Medulla oblongata (tissue), 1 donor: Measurements from ENCODE around the gene MPL.
A peak's percentile ranks its signal among the peaks of the same experiment; 100 is the strongest.
"Not testable (repeated sequence)": the region's sequence is repeated elsewhere in the genome, so short reads cannot be mapped to it uniquely, and the experiment has no call there.

Experiments
- DNase-seq: peaks from one replicate; pipeline ENCODE4 v3.0.0-alpha.2; 2015; ENCODE audit errors: extremely low spot score

The MPL gene

GRCh38 chr1:43354936-43355335, 17.3 kb downstream of the MPL start:
- no peak for DNase-seq

GRCh38 chr1:43357251-43357650, 19.6 kb downstream of the MPL start:
- no peak for DNase-seq

GRCh38 chr1:43358121-43358745, 20.6 kb downstream of the MPL start:
- DNase-seq, result peak; percentile 58

GRCh38 chr1:43358746-43359693, 21.4 kb downstream of the MPL start, which contains the start of gene CDC20:
CDC20 (plus strand) TSS chr1:43358981; CDS start chr1:43359216, 235 bp downstream.
- DNase-seq, result peak; percentile 98

- no peak for DNase-seq
Measured at GRCh38 chr1:43359696-43360095, 22.1 kb downstream of the MPL start.

DNA sequence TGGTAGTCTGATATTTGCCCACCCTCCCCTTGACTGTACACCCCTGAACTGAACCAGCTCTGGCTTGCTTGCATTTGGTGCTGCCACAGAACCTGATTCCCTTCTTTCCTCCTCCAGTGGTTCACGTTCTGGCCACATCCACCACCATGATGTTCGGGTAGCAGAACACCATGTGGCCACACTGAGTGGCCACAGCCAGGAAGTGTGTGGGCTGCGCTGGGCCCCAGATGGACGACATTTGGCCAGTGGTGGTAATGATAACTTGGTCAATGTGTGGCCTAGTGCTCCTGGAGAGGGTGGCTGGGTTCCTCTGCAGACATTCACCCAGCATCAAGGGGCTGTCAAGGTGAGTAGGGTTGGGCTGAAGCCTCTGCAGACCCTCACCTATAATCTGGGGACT, 23.0 kb downstream of the MPL start:
- DNase-seq, result no peak

GRCh38 chr1:43363283-43363934, 25.8 kb downstream of the MPL start:
- DNase-seq, result no peak

GRCh38 chr1:43363935-43364525, 26.4 kb downstream of the MPL start:
- DNase-seq, result no peak

GRCh38 chr1:43365678-43366077, 28.1 kb downstream of the MPL start:
- no peak for DNase-seq

DNA sequence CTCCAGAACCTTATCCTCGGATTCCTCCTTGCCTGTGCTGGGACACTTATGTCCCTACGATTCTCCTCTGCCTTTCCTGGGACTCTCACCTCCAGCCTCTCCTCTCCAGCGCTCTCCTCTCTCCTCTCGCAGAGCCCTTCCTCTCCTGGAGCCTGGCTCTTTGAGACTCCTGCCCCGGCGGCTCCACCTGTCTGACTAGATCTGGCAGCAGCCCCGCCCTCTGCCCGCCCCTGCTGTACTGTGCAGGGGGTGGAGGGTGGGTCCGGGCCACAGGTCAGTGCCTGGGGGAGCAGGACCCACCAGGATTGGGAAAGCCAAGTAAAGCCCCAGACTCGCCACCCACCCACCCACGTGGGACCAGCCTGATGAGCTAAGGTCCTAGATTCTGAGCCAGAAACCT, 28.6 kb downstream of the MPL start:
- no peak for DNase-seq

- no peak for DNase-seq
Measured at GRCh38 chr1:43366601-43367025, 29.0 kb downstream of the MPL start.

DNA sequence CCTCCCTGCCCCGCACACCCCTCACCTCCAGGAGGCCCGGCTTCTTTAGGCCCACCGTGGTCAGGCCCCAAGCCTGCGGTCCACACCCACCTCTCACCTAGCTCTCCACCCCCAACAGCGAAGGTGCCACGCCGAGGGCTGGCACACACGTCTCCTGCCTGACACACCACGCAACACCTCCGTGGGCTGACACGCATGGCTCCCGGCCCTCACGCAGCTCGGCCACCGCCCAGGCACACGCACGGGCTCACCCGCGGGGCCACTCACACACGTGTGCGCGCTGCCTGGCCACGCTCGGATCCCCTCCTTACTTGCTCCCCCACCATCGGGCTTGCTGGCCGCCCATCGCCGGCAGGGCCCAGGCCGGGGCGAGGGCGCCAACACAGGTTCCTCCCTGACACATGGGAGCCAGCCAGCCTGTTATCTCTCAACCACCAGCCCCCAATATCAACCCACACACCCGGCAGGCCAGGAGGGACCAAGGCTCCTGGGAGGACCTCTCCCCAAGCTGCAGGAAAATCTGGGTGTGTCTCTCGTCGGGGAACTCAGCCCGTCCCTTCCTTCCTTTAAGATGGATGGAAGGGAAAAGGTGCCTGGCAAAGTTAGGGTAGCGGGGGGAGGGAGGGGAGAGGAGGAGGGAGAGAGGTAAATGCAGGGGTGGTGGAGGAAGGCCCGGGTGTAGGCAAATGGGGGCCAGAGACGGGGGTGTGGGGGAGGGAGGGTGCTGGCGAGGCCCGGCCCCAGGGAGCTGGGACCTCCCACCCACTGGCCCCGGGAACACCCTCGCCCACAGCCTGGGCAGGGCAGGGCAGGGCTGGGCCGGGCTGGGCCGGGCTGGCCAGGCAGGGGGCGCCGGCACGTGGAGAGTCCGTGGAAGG, 29.6 kb downstream of the MPL start:
- DNase-seq, result peak; percentile 29

DNA sequence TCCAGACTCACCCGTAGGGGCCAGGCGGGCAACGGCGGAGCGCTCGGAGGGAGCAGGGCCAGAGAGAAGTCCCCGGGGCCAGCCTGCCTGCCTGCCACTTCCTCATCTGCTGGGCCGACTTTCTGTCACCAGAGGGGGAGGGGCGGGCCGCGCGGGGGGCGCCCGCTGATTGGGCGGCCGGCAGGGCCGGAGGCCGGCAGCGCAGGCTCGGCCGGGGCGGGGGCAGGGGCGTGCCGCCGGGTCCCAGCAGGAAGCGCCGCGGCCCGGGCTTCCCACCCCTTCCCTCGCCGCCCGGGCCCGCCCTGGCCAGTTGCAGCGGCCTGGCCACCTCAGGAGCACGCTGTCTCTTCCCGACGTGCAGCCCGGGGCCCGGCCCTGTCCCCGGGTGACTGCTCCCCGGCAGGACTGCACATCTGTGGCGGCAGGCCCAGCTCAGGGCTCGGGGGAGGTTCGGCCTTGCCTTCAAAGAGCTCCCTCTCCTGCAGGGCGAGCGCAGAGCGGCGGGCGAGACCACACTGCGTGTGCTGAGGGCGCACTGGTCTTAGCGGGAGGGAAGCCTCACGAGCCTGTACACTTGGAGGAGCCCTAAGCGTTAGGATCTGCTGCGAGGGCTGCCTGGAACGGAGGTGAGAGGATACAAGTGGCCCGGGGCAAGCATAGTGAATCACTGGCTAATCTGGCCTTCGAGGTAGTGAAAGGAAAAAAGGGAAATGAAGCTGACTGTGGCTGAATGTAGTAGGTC, 30.5 kb downstream of the MPL start, which contains the start of gene ELOVL1:
ELOVL1 (minus strand) TSS at position 108 of the 742 bp plus-strand sequence. CDS start 2,402 bp downstream, outside the sequence.
- DNase-seq, result peak; percentile 92

DNA sequence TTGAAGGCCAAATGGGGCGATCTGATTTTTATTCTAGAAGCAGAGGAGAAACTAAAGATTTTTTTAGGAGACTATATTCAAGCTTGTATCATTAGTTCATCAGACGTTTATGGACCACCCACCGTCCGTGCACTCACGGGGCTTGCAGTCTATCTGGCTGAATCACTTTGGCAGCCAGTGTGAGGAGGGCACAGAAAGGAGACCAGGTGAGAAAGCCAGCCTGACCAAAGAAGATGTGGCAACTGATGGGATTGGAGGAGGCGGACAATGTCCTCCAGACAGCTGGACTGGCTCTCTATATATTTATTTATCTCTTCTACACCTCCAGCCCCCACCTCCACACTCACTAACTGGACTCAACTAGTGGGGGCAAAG, 31.0 kb downstream of the MPL start:
- no peak for DNase-seq

- not testable (repeated sequence) for DNase-seq
Measured at GRCh38 chr1:43369779-43370178, 32.2 kb downstream of the MPL start.

DNA sequence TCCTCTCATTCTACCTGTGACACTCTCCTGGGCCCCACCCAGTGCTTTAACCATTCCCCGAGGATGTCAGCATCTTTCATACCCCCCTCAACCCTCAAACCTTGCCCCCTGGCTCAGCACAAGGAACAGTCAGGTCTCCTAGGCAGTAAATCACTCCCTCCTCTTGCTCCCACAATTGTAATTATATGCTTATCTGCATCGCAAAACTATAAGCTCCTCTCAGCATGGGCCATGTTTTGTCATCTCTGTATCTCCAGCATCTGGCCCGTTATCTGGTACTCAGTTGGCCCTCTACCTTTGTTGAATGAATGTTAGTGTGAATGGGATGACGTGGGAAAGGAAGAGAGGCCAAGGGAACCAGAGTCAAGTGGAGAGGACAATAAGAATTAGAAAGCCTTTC, 32.9 kb downstream of the MPL start:
- DNase-seq, result no peak

DNA sequence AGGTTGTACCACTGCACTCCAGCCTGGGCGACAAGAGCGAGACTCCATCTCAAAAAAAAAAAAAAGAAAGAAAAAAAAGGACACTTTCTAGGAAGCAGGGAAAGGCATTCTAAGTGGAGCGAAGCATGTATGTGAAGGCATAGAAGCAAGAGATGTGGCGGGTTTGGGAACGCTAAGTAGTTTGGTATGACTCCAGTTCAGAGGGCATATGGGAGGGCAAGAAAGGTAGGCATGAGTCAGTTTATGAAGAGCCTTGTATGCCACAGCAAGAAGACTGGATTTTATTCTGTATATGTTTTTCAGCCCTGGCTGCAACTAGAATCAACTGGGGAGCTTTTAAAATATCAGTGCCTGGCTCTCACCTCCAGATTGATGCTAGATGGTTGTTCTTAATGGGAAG, 34.6 kb downstream of the MPL start:
- no peak for DNase-seq

DNA sequence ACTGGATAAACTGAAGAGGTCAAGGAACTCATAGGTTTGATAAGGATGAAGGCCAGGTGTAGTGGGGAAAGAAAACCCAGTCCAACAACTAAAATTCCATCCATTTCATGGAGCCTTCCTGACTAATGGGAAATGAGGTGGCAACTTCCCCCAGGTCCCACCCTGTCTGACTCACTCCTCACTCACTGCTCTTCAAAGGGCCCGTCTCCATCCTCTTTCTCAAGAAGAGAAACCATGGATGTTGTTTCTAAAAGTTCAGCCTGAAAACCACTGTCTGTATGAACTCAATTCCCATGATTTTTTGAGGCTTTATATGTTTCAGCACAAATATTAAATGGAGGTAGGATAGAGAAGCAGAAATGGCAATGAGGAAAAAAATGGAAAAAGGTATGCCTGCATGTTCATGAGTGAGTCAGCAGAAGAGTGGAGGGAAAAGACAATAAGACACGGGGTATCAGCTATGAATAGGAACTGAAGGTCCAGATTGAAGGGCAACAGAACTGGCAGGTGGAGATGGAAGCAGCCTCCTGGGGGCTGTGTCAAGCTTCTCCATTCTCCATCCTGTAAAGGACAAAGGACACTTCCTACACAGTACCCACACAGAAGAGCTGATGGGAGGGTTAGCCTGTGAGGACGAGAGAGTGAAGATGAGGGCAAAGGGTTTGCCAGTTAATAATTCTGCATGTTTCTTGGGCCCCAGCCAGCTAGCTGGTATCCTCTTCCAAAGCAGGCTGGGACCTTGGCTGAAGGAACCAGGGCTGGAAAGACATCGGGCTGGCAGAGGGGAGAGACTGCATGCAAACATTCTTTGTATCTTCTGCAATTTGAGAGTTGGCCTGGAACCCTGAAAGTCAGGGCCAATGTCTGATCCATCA, 35.7 kb downstream of the MPL start:
- no peak for DNase-seq

- no peak for DNase-seq
Measured at GRCh38 chr1:43376723-43377235, 39.2 kb downstream of the MPL start.
